ENCODE measurements around the gene ST8SIA6.

The ST8SIA6 gene

GRCh38 chr10:17368708-17369272 is 85.6 kb downstream of the ST8SIA6 start:
- no peak overlapping the region for H3K4me3 ChIP-seq (replicated peaks; ENCODE audit: insufficient read depth, low read length)
- DNase-seq (ENCODE audit: low read depth in 1 of 2, low spot score in 1 of 2) = no peak
- no peak for TF ChIP-seq REST (IDR thresholded peaks at IDR 0.05; ENCODE audit: insufficient replicate concordance, low read depth)
- no peak for TF ChIP-seq POLR2AphosphoS5 (IDR thresholded peaks at IDR 0.05; ENCODE audit: low read depth)
- TF ChIP-seq CTCF (IDR thresholded peaks at IDR 0.05; ENCODE audit: insufficient read depth, low read length) = no peak
- no peak for TF ChIP-seq SPI1 (IDR thresholded peaks at IDR 0.05; ENCODE audit: borderline replicate concordance, low read depth)
- TF ChIP-seq GABPA (IDR thresholded peaks at IDR 0.05; ENCODE audit: low read depth) = no peak
- H3K27ac ChIP-seq (replicated peaks) = no peak overlapping the region
- no peaks in the 10 kb centered on the region for H3K27me3 ChIP-seq (ENCODE audit: insufficient read depth, poor library complexity, severe bottlenecking)

DNA sequence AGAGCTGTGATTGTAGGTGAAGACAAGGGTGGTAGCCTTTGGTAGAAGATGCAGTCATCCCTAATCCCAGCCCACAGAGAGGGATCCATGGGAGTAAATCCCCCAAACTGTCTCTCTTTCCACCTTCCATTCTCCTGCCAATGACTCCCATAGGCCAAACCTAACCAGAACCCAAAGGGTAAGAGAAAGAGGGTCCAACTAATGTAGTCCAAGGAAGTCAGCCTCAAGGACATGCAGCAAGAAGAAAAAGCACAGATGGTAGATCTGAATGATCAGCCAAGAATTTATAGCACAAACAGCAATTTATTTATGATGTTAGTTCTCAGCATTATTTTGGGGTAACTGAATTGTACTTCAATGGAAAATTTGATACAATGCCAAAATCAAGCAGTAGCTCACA is 87.7 kb downstream of the ST8SIA6 start:
- DNase-seq (ENCODE audit: low read depth in 1 of 2, low spot score in 1 of 2) = no peak
- H3K4me3 ChIP-seq (replicated peaks; ENCODE audit: insufficient read depth, low read length) = no peak overlapping the region
- no peak for TF ChIP-seq POLR2AphosphoS5 (IDR thresholded peaks at IDR 0.05; ENCODE audit: low read depth)
- no peak for TF ChIP-seq CTCF (IDR thresholded peaks at IDR 0.05; ENCODE audit: insufficient read depth, low read length)
- TF ChIP-seq GABPA (IDR thresholded peaks at IDR 0.05; ENCODE audit: low read depth) = no peak
- TF ChIP-seq REST (IDR thresholded peaks at IDR 0.05; ENCODE audit: insufficient replicate concordance, low read depth) = no peak
- no peak for TF ChIP-seq SPI1 (IDR thresholded peaks at IDR 0.05; ENCODE audit: borderline replicate concordance, low read depth)
- no peak overlapping the region for H3K27ac ChIP-seq (replicated peaks)
- no peaks in the 10 kb centered on the region for H3K27me3 ChIP-seq (ENCODE audit: insufficient read depth, poor library complexity, severe bottlenecking)

DNA sequence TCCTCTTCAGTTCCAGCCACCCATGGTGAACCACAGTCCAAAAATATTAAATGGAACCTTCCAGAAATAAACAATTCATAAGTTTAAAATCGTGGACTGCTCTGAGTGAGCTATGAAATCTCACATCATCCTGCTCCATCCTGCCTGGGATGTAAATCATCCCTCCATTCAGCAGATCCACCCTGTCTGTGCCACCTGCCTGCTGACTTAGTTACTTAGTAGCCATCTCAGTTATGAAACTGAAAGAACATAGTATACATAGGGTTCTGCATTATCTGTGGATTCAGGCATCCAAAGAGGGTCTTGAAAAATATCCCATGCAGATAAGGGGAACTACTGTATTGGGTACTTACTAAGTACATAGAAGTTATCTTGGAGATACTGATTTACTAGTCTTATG is 89.0 kb downstream of the ST8SIA6 start:
- Histone ChIP-seq H3K27ac (replicated peaks) (no peak overlapping the region), H3K4me3 (replicated peaks; ENCODE audit: insufficient read depth, low read length) (no peak overlapping the region), H3K27me3 (ENCODE audit: insufficient read depth, poor library complexity, severe bottlenecking) (no peaks in the 10 kb centered on the region)
- TF ChIP-seq SPI1 (IDR thresholded peaks at IDR 0.05; ENCODE audit: borderline replicate concordance, low read depth) = no peak
- TF ChIP-seq GABPA (IDR thresholded peaks at IDR 0.05; ENCODE audit: low read depth) = no peak
- TF ChIP-seq REST (IDR thresholded peaks at IDR 0.05; ENCODE audit: insufficient replicate concordance, low read depth) = no peak
- TF ChIP-seq POLR2AphosphoS5 (IDR thresholded peaks at IDR 0.05; ENCODE audit: low read depth) = no peak
- no peak for TF ChIP-seq CTCF (IDR thresholded peaks at IDR 0.05; ENCODE audit: insufficient read depth, low read length)
- no peak for DNase-seq (ENCODE audit: low read depth in 1 of 2, low spot score in 1 of 2)
